Suprapubic skin (tissue), 3 donors: ENCODE data around the gene HLCS.

Experiments
- CTCF ChIP-seq, 2 donors: fragments of 200-600 bp in 1 of 2; fragments of 450-650 bp in 1 of 2; sonication (generic) in 1 of 2; IDR thresholded peaks; one replicate each; pipeline ENCODE4 v1.5.1; 2016 to 2019; ENCODE audit warnings: antibody characterized with exemption in 2 of 2, mild to moderate bottlenecking in 1 of 2, moderate library complexity in 1 of 2
- EP300 ChIP-seq: sonication (generic); formaldehyde crosslinking; IDR thresholded peaks from one replicate; pipeline ENCODE4 v1.6.1; 2017; ENCODE audit warnings: antibody characterized with exemption
- POLR2A ChIP-seq, 2 donors: fragments of 450-650 bp; IDR thresholded peaks; one replicate each; pipeline ENCODE4 v1.6.1; 2017; ENCODE audit warnings: antibody characterized with exemption in 2 of 2, mild to moderate bottlenecking in 2 of 2, moderate library complexity in 2 of 2

- no peak for TF ChIP-seq EP300
- no peak for TF ChIP-seq CTCF (IDR thresholded peaks at IDR 0.05)
- no peak for TF ChIP-seq POLR2A (IDR thresholded peaks at IDR 0.05)
These were observed 91.8 kb downstream of the HLCS start for GRCh38 chr21:36874665-36875064.
